HepG2 (cell line): Measurements from ENCODE around the gene NEU1. TPM values are rescaled to one million over a fixed set of nuclear protein-coding genes. Genes with fewer than 3 reads are reported as not detected.
A peak's percentile ranks its signal among the peaks of the same experiment; 100 is the strongest.

Source experiments
- ELF4 ChIP-seq: sonication (generic); formaldehyde crosslinking; IDR thresholded peaks from 2 replicates; pipeline ENCODE4 v1.5.0; 2020; ENCODE audit warnings: missing genetic modification reagents, mild to moderate bottlenecking, moderate library complexity, borderline replicate concordance
- FOXO1 ChIP-seq: sonication (generic); formaldehyde crosslinking; IDR thresholded peaks from 2 replicates; pipeline ENCODE4 v1.4.0; 2020; ENCODE audit warnings: missing genetic modification reagents
- PCBP1 ChIP-seq: fragments of 200-400 bp; formaldehyde crosslinking; IDR thresholded peaks from 2 replicates; pipeline ENCODE4 v1.6.1; 2017; ENCODE audit warnings: mild to moderate bottlenecking, low read depth, low read length, borderline replicate concordance
- REPIN1 ChIP-seq: sonication (generic); formaldehyde crosslinking; IDR thresholded peaks from 2 replicates; pipeline ENCODE4 v1.8.0; 2022; ENCODE audit warnings: missing genetic modification reagents, low read depth, mild to moderate bottlenecking, borderline replicate concordance
- SAP130 ChIP-seq: IDR thresholded peaks from 2 replicates; pipeline ENCODE4 v1.6.1; 2016; ENCODE audit warnings: low read depth
- TEAD2 ChIP-seq: sonication (generic); formaldehyde crosslinking; IDR thresholded peaks from 2 replicates; pipeline ENCODE4 v1.9.0; 2021; ENCODE audit warnings: missing genetic modification reagents
- XRCC5 ChIP-seq: fragments of 200-400 bp; formaldehyde crosslinking; optimal IDR thresholded peaks from 2 replicates; pipeline ENCODE3; 2017; ENCODE audit warnings: mild to moderate bottlenecking, low read length
- ZBTB44 ChIP-seq: sonication (generic); formaldehyde crosslinking; IDR thresholded peaks from 2 replicates; pipeline ENCODE4 v1.4.0; 2020; ENCODE audit warnings: missing genetic modification reagents
- ZNF235 ChIP-seq: sonication (generic); formaldehyde crosslinking; IDR thresholded peaks from 2 replicates; pipeline ENCODE4 v1.8.1; 2023; ENCODE audit warnings: mild to moderate bottlenecking, missing genetic modification reagents, borderline replicate concordance
- ZNF317 ChIP-seq: sonication (generic); formaldehyde crosslinking; IDR thresholded peaks from 2 replicates; pipeline ENCODE4 v1.5.0; 2020; ENCODE audit warnings: mild to moderate bottlenecking, missing genetic modification reagents
- ZNF337 ChIP-seq: sonication (generic); formaldehyde crosslinking; IDR thresholded peaks from 2 replicates; pipeline ENCODE4 v1.5.1; 2020; ENCODE audit warnings: missing genetic modification reagents, low read depth, mild to moderate bottlenecking, borderline replicate concordance
- ZNF33B ChIP-seq: sonication (generic); formaldehyde crosslinking; IDR thresholded peaks from 2 replicates; pipeline ENCODE4 v1.5.1; 2020; ENCODE audit warnings: mild to moderate bottlenecking, missing genetic modification reagents
- ZNF577 ChIP-seq: sonication (generic); formaldehyde crosslinking; IDR thresholded peaks from 2 replicates; pipeline ENCODE4 v1.4.0; 2020; ENCODE audit warnings: mild to moderate bottlenecking, low read depth, missing genetic modification reagents, borderline replicate concordance
- ZNF766 ChIP-seq: sonication (generic); formaldehyde crosslinking; IDR thresholded peaks from 2 replicates; pipeline ENCODE4 v1.5.0; 2020; ENCODE audit warnings: missing genetic modification reagents, borderline replicate concordance
- ZNF776 ChIP-seq: sonication (generic); formaldehyde crosslinking; IDR thresholded peaks from 2 replicates; pipeline ENCODE4 v1.4.0; 2020; ENCODE audit warnings: mild to moderate bottlenecking, missing genetic modification reagents
- polyA plus RNA-seq, 8 experiments: library from polyadenylated mRNA; depleted of rRNA in 3 of 8; stranded (reverse) in 7 of 8; unstranded in 1 of 8; fragments of >200 nt; fragmentation: Illumina TruSeq in 4 of 8; extraction: Trizol in 4 of 8; gene quantifications; 2 replicates each; pipeline versions ENCODE4 v1.2.1 to v1.2.3, GENCODE V29; 2011 to 2016; ENCODE audit warnings: low read depth in 4 of 8, missing spikeins in 1 of 8, mixed read lengths in 1 of 8; ENCODE audit not compliant: insufficient read depth in 1 of 8
- total RNA-seq, 5 experiments: library from RNA; depleted of rRNA; stranded (reverse); fragments of >200 nt; fragmentation: Illumina TruSeq; extraction: Trizol; gene quantifications; 2 replicates each; pipeline ENCODE4 v1.2.3, GENCODE V29; 2016; ENCODE audit warnings: low read depth in 1 of 5
- TF ChIP-seq, protein P1 (sequence below): sonication (generic); formaldehyde crosslinking; IDR thresholded peaks from 2 replicates; pipeline ENCODE4 v1.4.0; 2020; ENCODE audit warnings: missing genetic modification reagents
- TF ChIP-seq, protein P2 (sequence below), 2 experiments: sonication (generic) in 1 of 2; formaldehyde crosslinking in 1 of 2; IDR thresholded peaks; 2 replicates each; pipeline versions ENCODE4 v1.4.0 to v1.6.1; 2016 to 2020; ENCODE audit warnings: borderline replicate concordance in 1 of 2, low read depth in 1 of 2, mild to moderate bottlenecking in 1 of 2, missing genetic modification reagents in 1 of 2
- TF ChIP-seq, protein P3 (sequence below): sonication (generic); formaldehyde crosslinking; IDR thresholded peaks from 2 replicates; pipeline ENCODE4 v1.5.0; 2020; ENCODE audit warnings: missing genetic modification reagents, mild to moderate bottlenecking, borderline replicate concordance

The NEU1 gene
- total and polyA plus RNA-seq, 2 of the 13 experiments (the other 11 are each of a cell fraction or from before 2014, with no cell fraction given): 215 to 297 TPM

DNA sequence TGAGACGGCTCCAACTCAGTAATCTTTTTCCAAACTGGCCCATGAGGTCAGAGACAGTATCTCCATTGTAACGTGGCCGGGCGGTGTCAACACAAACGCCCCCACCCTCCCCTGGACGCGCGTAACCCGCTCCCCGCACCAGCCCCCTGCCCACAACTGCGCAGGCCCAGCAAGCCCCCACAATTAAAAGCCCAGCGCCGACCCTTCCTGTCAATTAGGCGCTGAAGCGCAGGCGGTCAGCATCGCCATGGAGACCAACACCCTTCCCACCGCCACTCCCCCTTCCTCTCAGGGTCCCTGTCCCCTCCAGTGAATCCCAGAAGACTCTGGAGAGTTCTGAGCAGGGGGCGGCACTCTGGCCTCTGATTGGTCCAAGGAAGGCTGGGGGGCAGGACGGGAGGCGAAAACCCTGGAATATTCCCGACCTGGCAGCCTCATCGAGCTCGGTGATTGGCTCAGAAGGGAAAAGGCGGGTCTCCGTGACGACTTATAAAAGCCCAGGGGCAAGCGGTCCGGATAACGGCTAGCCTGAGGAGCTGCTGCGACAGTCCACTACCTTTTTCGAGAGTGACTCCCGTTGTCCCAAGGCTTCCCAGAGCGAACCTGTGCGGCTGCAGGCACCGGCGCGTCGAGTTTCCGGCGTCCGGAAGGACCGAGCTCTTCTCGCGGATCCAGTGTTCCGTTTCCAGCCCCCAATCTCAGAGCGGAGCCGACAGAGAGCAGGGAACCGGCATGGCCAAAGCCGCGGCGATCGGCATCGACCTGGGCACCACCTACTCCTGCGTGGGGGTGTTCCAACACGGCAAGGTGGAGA, 47.4 kb downstream of the NEU1 start, which contains the start of the genes HSPA1A and HSPA1L (continued):
- TF ChIP-seq ZNF766 (CRISPR knock-in tag) (no peak), SAP130 (peak; percentile 68), ZNF317 (CRISPR knock-in tag) (peak; percentile 32; the same call in 1 of the 2 replicates), ELF4 (CRISPR knock-in tag) (no peak), ZBTB44 (0 out of 2 replicates have a peak, but pooled peaks have one; percentile 40), PCBP1 (no peak), REPIN1 (CRISPR knock-in tag) (no peak), TEAD2 (CRISPR knock-in tag) (no peak), ZNF33B (CRISPR knock-in tag) (0 out of 2 replicates have a peak, but pooled peaks have one; percentile 77), ZNF577 (CRISPR knock-in tag) (no peak), ZNF337 (CRISPR knock-in tag) (no peak), ZNF776 (no peak), XRCC5 (no peak), FOXO1 (CRISPR knock-in tag) (peak; percentile 42; the same call in 1 of the 2 replicates), ZNF235 (no peak)
- TF ChIP-seq, protein P1, sequence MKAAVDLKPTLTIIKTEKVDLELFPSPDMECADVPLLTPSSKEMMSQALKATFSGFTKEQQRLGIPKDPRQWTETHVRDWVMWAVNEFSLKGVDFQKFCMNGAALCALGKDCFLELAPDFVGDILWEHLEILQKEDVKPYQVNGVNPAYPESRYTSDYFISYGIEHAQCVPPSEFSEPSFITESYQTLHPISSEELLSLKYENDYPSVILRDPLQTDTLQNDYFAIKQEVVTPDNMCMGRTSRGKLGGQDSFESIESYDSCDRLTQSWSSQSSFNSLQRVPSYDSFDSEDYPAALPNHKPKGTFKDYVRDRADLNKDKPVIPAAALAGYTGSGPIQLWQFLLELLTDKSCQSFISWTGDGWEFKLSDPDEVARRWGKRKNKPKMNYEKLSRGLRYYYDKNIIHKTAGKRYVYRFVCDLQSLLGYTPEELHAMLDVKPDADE (CRISPR knock-in tag): no peak
- TF ChIP-seq, protein P2, sequence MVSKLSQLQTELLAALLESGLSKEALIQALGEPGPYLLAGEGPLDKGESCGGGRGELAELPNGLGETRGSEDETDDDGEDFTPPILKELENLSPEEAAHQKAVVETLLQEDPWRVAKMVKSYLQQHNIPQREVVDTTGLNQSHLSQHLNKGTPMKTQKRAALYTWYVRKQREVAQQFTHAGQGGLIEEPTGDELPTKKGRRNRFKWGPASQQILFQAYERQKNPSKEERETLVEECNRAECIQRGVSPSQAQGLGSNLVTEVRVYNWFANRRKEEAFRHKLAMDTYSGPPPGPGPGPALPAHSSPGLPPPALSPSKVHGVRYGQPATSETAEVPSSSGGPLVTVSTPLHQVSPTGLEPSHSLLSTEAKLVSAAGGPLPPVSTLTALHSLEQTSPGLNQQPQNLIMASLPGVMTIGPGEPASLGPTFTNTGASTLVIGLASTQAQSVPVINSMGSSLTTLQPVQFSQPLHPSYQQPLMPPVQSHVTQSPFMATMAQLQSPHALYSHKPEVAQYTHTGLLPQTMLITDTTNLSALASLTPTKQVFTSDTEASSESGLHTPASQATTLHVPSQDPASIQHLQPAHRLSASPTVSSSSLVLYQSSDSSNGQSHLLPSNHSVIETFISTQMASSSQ (IDR thresholded peaks at IDR 0.05; ENCODE audit: low read depth): no peak
- TF ChIP-seq, protein P2 (CRISPR knock-in tag; IDR thresholded peaks at IDR 0.05; ENCODE audit: borderline replicate concordance): no peak
- TF ChIP-seq, protein P3, sequence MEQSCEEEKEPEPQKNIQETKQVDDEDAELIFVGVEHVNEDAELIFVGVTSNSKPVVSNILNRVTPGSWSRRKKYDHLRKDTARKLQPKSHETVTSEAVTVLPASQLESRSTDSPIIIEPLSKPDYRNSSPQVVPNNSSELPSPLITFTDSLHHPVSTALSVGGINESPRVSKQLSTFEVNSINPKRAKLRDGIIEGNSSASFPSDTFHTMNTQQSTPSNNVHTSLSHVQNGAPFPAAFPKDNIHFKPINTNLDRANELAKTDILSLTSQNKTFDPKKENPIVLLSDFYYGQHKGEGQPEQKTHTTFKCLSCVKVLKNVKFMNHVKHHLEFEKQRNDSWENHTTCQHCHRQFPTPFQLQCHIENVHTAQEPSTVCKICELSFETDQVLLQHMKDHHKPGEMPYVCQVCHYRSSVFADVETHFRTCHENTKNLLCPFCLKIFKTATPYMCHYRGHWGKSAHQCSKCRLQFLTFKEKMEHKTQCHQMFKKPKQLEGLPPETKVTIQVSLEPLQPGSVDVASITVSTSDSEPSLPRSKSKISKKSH: no peak
